Skeletal muscle satellite cell (primary cell): ENCODE measurements around the gene ITGA8.

ENCODE experiments used
- H3K27me3 ChIP-seq: 2 replicates; pipeline ENCODE4 v1.7.0; 2013; ENCODE audit warnings: low read length; ENCODE audit not compliant: control insufficient read depth, insufficient read depth
- H3K36me3 ChIP-seq: 2 replicates; pipeline ENCODE4 v1.7.0; 2013; ENCODE audit warnings: mild to moderate bottlenecking, control low read depth, low read length; ENCODE audit not compliant: insufficient read depth
- H3K4me1 ChIP-seq: 2 replicates; pipeline ENCODE4 v1.7.0; 2013; ENCODE audit warnings: low read length; ENCODE audit not compliant: control insufficient read depth, insufficient read depth
- H3K4me2 ChIP-seq: 2 replicates; pipeline ENCODE4 v1.7.0; 2013; ENCODE audit warnings: mild to moderate bottlenecking, low read length
- H3K4me3 ChIP-seq: 2 replicates; pipeline ENCODE4 v1.7.0; 2013; ENCODE audit warnings: low read length
- H3K9ac ChIP-seq: 2 replicates; pipeline ENCODE4 v1.7.0; 2013; ENCODE audit warnings: mild to moderate bottlenecking, low read depth, low read length, moderate library complexity
- H3K9me3 ChIP-seq: replicated peaks from 2 replicates; pipeline ENCODE4 v1.7.0; 2013; ENCODE audit warnings: mild to moderate bottlenecking, control low read depth, low read length

ITGA8 gene

GRCh38 chr10:15712883-15713282 lies 6.8 kb downstream of the ITGA8 start:
- H3K4me1 ChIP-seq, result no peaks in the 10 kb centered on the region
- no peaks in the 10 kb centered on the region for H3K36me3 ChIP-seq

GRCh38 chr10:15710455-15710854 lies 9.3 kb downstream of the ITGA8 start:
- peaks cover 34% of the 10 kb centered on the region for H3K27me3 ChIP-seq
- no peak overlapping the region for H3K4me3 ChIP-seq
- no peaks in the 10 kb centered on the region for H3K9me3 ChIP-seq
- no peaks in the 10 kb centered on the region for H3K36me3 ChIP-seq
- H3K4me1 ChIP-seq, result no peaks in the 10 kb centered on the region
- H3K4me2 ChIP-seq, result no peak overlapping the region
- H3K9ac ChIP-seq, result no peak overlapping the region

More at GRCh38 chr10:15712883-15713282, 6.8 kb downstream of the ITGA8 start:
- no peaks in the 10 kb centered on the region for H3K9me3 ChIP-seq
- H3K27me3 ChIP-seq, result peaks cover 42% of the 10 kb centered on the region
- H3K4me3 ChIP-seq, result no peak overlapping the region
- H3K9ac ChIP-seq, result no peak overlapping the region
- no peak overlapping the region for H3K4me2 ChIP-seq

GRCh38 chr10:15705298-15705697 lies 14.4 kb downstream of the ITGA8 start:
- Histone ChIP-seq H3K9me3 (no peaks in the 10 kb centered on the region), H3K36me3 (no peaks in the 10 kb centered on the region), H3K4me3 (no peak overlapping the region), H3K4me2 (no peak overlapping the region), H3K4me1 (no peaks in the 10 kb centered on the region), H3K27me3 (peaks cover 5% of the 10 kb centered on the region), H3K9ac (no peak overlapping the region)

GRCh38 chr10:15704581-15704968 lies 15.1 kb downstream of the ITGA8 start:
- Histone ChIP-seq H3K9ac (no peak overlapping the region), H3K4me3 (no peak overlapping the region), H3K4me2 (no peak overlapping the region), H3K27me3 (peaks cover 4% of the 10 kb centered on the region), H3K36me3 (no peaks in the 10 kb centered on the region), H3K4me1 (no peaks in the 10 kb centered on the region), H3K9me3 (no peaks in the 10 kb centered on the region)

GRCh38 chr10:15703944-15704580 lies 15.7 kb downstream of the ITGA8 start:
- no peaks in the 10 kb centered on the region for H3K36me3 ChIP-seq
- H3K9ac ChIP-seq, result no peak overlapping the region
- H3K4me3 ChIP-seq, result no peak overlapping the region
- H3K4me2 ChIP-seq, result no peak overlapping the region
- no peaks in the 10 kb centered on the region for H3K9me3 ChIP-seq
- H3K27me3 ChIP-seq, result peaks cover 4% of the 10 kb centered on the region
- no peaks in the 10 kb centered on the region for H3K4me1 ChIP-seq

GRCh38 chr10:15703151-15703880 lies 16.4 kb downstream of the ITGA8 start:
- Histone ChIP-seq H3K9ac (no peak overlapping the region), H3K9me3 (no peaks in the 10 kb centered on the region), H3K4me1 (no peaks in the 10 kb centered on the region), H3K36me3 (no peaks in the 10 kb centered on the region), H3K4me2 (no peak overlapping the region), H3K27me3 (peaks cover 4% of the 10 kb centered on the region), H3K4me3 (no peak overlapping the region)

- Histone ChIP-seq H3K4me1 (no peaks in the 10 kb centered on the region), H3K4me3 (no peak overlapping the region), H3K27me3 (peaks cover 10% of the 10 kb centered on the region), H3K36me3 (no peaks in the 10 kb centered on the region), H3K9me3 (no peaks in the 10 kb centered on the region), H3K4me2 (no peak overlapping the region), H3K9ac (no peak overlapping the region)
Observed at GRCh38 chr10:15700078-15700674, 19.5 kb downstream of the ITGA8 start.

- H3K27me3 ChIP-seq, result peaks cover 16% of the 10 kb centered on the region
- no peak overlapping the region for H3K9ac ChIP-seq
- H3K4me1 ChIP-seq, result no peaks in the 10 kb centered on the region
- H3K36me3 ChIP-seq, result no peaks in the 10 kb centered on the region
- no peaks in the 10 kb centered on the region for H3K9me3 ChIP-seq
- H3K4me3 ChIP-seq, result no peak overlapping the region
- H3K4me2 ChIP-seq, result no peak overlapping the region
Observed at GRCh38 chr10:15695852-15696251, 23.9 kb downstream of the ITGA8 start.

GRCh38 chr10:15690031-15690430 lies 29.7 kb downstream of the ITGA8 start:
- Histone ChIP-seq H3K9ac (no peak overlapping the region), H3K4me3 (no peak overlapping the region)

GRCh38 chr10:15684768-15685167 lies 35.0 kb downstream of the ITGA8 start:
- Histone ChIP-seq H3K4me3 (no peak overlapping the region), H3K9me3 (no peaks in the 10 kb centered on the region), H3K36me3 (no peaks in the 10 kb centered on the region), H3K4me1 (no peaks in the 10 kb centered on the region), H3K27me3 (peaks cover 47% of the 10 kb centered on the region), H3K9ac (no peak overlapping the region), H3K4me2 (no peak overlapping the region)

More at GRCh38 chr10:15690031-15690430, 29.7 kb downstream of the ITGA8 start:
- no peaks in the 10 kb centered on the region for H3K36me3 ChIP-seq
- H3K9me3 ChIP-seq, result no peaks in the 10 kb centered on the region
- H3K4me2 ChIP-seq, result no peak overlapping the region
- H3K27me3 ChIP-seq, result peaks cover 43% of the 10 kb centered on the region
- H3K4me1 ChIP-seq, result no peaks in the 10 kb centered on the region

GRCh38 chr10:15681076-15681475 lies 38.6 kb downstream of the ITGA8 start:
- no peak overlapping the region for H3K9ac ChIP-seq
- no peaks in the 10 kb centered on the region for H3K9me3 ChIP-seq
- H3K27me3 ChIP-seq, result peaks cover 19% of the 10 kb centered on the region
- no peaks in the 10 kb centered on the region for H3K36me3 ChIP-seq
- H3K4me3 ChIP-seq, result no peak overlapping the region
- no peaks in the 10 kb centered on the region for H3K4me1 ChIP-seq
- H3K4me2 ChIP-seq, result no peak overlapping the region
